Stimulated activated CD4-positive, alpha-beta T cell treated with anti-CD3 and anti-CD28 coated beads, TNF-alpha, amount 100 ng/mL, for 48 hours (primary cell): ENCODE data around the gene DNAJB2.
"Not testable (repeated sequence)": the region's sequence is repeated elsewhere in the genome, so short reads cannot be mapped to it uniquely, and the experiment has no call there.

Experiments used
- DNase-seq, 3 donors: peaks; one replicate each; pipeline ENCODE4 v3.0.0-alpha.2; 2020; ENCODE audit warnings: low read depth in 3 of 3

The DNAJB2 gene

DNA sequence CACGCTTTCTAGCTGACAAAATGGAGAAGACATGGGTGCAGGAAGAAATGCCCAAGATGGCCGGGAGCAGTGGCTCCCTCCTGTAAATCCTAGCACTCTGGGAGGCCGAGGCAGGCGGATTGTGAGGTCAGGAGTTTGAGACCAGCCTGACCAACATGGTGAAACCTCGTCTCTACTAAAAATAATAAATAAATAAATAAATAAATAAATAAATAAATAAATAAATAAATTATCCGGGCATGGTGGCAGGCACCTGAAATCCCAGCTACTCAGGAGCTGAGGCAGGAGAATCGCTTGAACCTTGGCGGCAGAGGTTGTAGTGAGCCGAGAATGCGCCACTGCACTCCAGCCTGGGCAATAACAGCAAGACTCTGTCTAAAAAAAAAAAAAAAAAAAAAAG is 20.2 kb upstream of the DNAJB2 start:
- not testable (repeated sequence) for DNase-seq

DNA sequence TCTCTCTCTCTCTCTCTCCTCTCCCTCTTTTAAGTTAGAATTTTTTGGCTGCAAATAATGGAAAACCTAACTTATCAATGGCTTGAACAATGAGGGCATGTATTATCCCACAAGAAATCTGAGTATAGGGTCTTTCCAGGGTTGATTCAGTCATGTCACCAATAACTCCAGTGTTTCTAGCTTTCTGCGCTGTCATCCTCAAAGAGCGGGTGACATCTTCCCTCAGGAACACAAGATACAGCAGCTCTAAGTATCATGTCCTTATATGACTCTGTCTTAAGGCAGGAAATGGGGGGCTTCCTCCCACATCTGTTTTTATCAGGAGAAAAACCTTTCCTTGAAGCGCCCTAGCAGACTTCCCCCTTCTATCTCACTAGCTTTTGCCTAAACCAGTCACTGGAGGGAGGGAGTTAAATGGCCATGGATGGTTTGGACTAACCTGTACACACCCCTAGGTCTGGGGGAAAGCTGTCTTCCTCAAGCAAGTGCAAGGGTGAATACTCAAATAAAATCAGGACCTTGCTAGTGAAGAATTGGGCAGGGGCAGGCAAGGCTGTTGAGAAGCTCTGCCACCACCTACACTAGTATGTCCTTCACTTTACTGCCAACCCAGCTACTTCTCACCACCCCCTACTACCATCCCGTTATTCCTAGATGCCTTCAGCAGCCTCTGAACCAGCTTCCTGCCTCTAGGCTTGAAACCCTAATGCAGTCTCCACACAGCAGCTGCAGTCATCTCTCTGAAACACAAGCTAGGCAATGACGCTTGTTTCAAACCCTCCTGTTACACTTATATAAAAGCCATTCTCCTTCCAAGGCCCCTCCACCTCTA is 17.9 kb upstream of the DNAJB2 start:
- DNase-seq, result no peak

DNA sequence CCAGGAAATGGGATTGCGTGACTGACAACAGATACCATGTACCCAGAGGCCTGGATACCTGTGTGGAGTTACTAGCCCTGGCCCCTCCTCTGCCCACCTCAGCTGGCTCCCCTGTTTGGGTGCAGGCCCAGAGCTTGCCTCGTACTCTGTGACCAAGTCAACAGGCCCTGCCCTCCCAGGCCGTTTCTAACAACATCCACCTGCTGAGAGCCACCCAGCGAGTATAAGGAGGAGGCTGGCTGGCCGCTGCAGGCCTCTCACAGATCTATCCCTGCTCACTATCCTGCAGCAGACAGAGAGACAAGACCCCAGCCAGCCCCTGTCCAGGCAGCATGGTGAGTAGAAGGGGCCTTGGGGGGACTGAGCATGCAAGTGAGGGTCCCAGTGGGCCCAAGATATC is 12.9 kb upstream of the DNAJB2 start:
- no peak for DNase-seq

DNA sequence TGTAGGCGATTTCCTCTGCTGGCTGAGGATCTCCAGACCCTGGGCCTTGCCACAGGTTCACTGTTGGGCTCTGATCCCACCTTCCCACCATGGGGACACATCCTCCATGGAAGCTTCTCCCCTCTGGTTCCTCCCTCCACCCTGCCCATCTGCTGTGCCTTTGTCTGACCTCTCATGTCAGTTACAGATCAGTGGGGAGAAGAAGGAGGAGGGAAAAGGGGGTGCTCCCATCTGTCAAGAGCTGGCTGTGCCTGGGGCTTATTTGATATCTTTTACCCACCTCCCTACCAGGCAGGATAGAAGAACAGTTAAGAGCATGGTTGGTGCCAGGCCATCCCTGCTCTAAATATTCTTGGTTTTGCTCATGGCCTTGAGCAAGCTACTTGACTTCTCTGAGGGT is 12.3 kb upstream of the DNAJB2 start:
- no peak for DNase-seq

DNA sequence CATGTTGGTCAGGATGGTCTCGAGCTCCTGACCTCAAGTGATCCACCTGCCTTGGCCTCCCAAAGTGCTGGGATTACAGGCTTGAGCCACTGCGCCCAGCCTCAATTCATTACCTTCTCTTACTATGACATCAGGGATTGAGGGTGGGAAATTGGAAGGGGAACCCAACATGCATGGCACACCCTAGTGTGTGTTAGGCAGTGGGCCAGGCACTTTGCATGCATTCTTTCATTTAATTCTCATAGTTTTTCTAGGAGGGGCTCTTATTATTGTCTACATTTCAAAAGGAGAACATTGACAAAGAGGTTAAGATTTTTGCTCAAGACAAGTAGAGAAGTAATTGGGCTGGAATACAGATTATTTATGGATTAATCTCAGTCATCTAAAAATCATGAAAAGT is 10.9 kb upstream of the DNAJB2 start:
- DNase-seq, result no peak

DNA sequence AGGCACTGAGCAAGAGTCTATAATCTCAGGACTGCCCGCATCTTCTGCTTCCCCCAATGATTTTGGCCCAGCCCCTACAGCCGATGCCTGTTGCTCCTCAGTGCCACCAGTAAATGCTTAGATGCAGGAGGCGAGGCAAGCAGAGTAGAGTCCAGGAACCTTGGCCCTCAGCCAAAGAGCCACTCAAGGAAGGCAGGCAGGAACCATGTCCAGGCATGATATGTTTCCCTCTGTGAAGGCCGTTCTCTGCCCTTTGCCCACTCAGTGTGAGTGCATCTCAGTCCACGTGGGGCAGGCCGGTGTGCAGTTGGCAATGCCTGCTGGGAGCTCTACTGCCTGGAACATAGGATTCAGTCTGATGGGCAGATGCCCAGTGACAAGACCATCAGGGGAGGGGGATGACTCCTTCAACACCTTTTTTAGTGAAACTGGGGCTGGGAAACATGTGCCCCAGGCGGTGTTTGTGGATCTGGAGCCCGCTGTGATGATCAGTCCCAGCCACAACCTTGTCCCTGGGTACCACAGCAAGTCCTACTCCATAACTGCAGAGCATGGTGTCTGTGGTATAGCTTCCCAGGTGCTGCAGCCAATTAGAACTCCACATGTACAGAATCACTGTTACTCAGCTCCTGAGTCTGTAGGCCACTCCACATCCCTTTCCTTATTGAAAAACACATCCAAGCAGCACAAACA is 9.7 kb upstream of the DNAJB2 start:
- DNase-seq, result no peak

DNA sequence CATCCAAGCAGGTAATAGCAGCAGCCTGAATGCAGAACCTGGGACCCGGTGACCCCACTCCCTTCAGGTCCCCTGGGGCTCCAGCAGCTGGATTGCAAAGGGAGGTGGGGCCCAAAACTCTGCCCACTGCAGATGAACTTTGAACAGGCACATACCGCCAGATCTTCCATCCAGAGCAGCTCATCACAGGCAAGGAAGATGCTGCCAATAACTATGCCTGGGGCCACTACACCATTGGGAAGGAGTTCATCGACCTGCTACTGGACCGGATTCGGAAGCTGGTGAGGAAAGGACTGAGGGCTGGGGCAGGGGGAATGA is 9.2 kb upstream of the DNAJB2 start:
- DNase-seq, result no peak

DNA sequence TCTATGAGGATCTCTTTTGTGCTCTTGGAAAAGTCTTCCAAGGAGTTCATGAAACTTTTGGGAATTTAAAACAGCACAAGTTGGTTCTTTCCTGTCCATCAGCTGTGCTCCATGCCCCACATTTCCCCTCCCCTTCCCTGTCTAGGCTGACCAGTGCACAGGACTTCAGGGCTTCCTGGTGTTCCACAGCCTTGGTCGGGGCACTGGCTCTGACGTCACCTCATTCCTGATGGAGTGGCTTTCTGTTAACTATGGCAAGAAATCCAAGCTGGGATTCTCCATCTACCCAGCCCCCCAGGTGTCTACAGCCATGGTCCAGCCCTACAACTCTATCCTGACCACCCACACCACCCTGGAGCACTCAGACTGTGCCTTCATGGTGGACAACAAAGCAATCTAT is 8.1 kb upstream of the DNAJB2 start:
- DNase-seq, result no peak

DNA sequence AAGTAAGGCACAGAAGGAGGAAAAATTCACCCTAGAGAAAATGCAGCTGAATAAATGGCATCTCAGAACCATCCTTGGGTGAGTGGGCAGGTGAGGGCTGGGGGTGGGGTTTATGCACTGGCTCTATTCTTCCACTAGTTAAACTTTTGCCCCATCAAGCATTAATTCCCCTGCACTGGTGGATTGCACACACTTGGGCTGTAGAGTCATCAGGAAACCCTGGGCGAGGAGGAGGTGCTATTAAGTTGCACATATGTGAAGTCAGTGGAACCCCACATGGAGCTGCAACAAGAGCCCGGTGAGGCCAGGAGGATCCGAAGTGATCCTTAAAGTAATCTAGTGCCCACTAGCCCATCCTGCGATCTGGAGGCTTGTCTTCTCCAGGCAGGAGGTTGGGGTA is 6.8 kb upstream of the DNAJB2 start:
- DNase-seq, result no peak

DNA sequence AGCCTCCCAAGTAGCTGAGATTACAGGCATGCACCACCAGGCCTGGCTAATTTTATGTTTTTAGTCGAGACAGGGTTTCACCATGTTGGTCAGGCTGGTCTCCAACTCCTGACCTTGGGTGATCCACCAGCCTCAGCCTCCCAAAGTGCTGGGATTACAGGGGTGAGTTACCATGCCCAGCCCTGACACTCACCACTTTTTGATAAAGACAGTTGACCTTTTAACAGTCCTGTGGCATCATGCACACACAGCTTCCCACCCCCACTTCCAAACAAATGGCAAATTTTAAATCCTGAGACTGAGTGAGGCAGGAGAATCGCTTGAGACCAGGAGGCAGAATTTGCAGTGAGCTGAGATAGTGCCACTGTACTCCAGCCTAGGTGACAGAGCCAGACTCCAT is 6.2 kb upstream of the DNAJB2 start:
- DNase-seq, result no peak

DNA sequence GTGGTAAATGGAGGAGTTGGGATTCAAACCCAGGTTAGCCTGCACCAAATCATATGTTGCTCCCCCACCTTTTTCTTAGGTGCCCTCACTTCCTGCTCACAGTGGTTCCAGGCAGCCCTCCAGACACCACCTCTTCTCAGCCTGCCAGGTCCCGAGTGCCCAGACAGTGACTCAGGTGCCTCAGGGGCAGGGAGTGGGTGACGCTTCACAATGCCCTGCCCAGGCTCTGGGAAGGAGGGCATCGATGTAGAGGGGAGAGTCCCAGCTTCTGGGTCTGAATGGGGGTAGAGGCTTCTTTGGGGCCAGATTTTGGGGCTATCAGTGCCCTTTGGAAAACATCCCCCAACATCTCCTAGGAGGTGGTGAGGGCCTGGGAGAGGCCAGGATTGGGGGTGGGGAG is 5.2 kb upstream of the DNAJB2 start:
- DNase-seq, result no peak

DNA sequence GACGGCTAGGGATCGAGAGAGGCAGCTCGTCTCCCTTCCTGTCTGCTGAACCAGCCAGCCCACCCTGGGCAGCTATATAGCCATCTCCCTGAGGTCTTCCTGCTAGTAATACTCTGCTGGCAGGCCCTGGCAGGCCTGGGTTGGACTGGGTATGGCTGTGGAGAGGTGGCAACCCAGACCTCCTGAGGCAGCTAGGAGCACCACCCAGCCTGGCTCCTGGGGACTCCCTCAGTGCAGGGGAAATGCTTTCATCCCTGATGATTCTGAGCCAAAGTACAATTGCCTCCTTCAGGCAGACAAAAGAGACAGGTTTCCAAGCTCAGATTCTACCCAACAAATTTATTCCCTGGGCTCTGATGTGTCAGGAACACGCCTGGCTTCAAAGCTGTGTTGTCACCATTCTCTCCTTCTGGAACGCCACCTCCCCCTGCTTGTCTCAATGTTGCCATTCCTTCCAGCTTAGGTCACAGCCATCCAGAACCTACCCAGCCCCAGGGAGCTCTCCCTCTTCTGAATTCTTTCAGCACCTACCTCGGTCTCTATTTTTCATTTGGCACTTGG is 4.7 kb upstream of the DNAJB2 start:
- DNase-seq, result no peak

DNA sequence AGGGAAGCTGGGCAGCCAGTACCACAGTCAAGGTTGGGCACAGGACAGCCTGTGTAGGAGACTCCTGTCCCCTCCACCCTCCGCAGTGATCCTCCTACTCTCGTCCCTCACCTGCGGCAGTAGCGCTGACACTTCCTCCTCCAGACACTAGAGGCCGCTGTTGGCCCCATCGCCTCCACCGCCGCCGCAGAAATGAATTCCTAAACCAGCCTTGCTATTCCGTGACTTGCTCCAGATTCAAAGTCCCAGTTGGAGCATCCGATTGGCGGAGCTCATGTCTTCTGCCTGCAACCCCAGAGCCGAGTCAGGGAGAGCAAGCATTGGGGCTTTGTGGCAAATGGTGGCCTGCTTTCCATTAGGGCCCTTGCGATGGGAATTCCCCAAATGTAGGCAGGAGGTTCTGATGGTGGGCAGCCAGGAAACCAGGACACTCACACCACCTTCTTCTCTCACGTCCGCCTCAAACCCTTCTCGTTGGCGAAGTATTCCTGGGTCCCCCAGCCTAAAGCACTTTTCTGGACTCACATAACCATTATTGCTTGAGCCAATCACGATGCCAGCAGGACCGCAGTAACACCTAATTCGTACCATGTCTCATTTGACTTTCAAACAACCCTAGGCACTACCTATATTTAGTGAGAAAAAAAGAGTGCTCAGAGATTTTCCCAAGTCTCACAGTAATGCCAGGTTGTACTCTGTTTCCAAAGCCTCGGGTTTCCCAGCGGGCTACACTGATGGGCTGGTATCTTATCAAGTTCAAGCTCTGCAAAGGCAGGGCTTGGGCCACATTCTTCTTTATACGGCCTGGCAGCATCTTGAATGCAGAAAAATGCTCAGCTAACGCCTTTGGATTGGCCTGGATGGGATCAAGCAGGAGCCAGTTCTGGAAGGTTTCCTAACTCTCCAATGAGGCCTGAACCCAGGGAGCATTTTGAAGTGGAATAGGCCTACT is 1.2 kb upstream of the DNAJB2 start:
- DNase-seq, result peak; percentile 53 to 65 (median 63)

DNA sequence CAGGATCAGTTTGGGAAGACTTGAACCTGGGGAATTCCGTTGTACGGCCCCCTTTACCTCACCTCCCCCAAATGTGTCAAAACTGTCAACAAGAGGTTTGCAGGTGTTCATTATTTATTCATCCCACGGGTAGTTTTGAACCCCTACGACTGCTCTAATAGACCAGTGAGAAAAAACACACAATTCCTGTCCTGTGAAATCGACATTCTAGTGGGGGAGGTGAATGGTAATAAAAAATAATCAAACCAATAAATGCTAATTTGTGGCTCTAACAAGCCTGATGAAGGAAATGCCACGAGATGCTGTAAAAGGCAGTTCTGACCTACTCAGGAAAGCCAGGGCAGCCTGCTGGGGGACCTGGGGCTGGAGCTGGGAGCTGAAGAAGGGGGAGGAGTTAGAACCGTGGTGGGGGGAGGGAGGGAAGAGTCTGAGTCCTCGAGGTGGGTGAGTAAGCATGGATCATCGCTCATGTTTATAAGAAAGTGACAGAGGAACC is 463 bp upstream of the DNAJB2 start:
- DNase-seq, result no peak

DNA sequence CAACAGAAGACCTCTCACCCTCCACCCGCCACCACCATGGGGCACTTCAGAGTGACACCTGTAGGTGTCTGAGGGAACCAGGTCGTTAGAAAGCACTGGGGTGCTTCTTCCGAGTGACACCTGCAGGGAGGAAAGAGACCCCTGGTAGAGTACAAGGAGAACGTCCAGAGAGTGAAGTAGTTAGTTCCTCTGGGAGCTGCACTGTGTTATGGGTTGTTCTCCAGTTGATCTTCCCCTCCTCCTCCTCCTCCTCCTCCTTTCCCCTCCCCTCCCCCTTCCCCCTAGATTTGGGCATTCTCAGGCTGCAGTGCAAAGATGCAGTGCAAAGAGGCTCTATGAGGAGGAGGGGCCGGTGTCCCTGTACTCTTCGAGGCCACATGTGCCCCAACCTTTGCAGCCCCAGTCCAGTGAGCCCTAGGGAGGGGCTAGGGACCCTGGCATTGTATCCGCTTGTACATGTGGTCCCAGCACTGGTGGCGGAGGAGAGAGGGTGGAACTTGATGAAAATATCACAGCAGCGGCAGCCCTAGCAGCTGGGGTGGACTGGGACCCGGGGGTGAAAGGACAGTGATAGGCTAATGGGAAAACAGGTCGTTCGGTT is 850 bp downstream of the DNAJB2 start:
- DNase-seq, result no peak

DNA sequence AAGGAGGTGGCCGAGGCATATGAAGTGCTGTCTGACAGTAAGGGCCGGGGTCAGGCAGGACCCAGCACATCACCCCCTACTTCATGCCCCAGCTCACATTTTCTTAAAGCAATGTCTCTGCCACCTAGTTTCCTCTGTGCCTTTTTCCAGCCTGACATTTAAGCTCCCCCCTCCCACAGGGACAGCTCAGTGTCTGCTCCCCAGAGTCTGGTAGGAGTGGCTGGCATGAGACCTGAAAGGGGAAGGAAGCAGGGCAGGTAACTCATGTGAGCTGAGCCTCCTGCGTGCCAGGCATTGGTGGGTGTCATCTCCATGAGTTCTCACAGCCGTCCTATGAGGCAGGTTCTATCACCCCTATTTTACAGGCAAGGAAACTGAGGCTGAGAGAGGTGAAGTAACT is 1.5 kb downstream of the DNAJB2 start:
- no peak for DNase-seq

DNA sequence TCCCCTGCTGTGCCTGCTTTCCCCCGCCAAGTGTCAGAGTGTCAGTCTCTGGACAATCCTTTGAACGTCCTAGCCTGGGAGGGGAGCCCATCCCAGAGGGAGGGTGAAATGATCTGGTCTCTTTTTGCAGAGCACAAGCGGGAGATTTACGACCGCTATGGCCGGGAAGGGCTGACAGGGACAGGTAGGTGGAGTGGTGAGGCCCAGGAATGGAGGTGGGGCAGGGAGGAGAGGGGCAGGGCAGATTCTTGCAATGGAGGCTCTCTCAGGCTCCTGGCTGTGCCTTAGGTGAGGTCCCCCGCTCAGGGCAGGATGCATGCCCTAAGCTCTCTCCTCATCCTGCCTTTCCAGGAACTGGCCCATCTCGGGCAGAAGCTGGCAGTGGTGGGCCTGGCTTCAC is 2.4 kb downstream of the DNAJB2 start:
- DNase-seq, result no peak

DNA sequence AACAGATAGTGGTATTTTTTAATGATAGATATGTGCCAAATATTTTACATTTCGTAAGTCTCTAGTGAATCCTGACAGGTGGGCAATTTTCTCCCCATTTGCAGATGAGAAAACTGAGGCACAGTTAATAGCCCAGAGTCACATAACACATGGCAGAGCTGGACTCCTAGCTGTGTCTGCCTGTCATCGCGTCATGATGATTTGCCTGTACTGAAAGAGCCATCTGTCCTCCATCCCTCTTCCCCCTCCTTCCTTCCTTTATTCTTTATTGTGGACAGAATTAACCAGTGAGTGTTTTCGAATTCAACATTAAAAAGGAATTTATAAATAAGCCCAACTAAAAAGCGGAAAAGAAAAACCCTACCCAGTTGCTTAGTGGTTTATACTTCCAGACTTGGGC is 3.2 kb downstream of the DNAJB2 start:
- no peak for DNase-seq

DNA sequence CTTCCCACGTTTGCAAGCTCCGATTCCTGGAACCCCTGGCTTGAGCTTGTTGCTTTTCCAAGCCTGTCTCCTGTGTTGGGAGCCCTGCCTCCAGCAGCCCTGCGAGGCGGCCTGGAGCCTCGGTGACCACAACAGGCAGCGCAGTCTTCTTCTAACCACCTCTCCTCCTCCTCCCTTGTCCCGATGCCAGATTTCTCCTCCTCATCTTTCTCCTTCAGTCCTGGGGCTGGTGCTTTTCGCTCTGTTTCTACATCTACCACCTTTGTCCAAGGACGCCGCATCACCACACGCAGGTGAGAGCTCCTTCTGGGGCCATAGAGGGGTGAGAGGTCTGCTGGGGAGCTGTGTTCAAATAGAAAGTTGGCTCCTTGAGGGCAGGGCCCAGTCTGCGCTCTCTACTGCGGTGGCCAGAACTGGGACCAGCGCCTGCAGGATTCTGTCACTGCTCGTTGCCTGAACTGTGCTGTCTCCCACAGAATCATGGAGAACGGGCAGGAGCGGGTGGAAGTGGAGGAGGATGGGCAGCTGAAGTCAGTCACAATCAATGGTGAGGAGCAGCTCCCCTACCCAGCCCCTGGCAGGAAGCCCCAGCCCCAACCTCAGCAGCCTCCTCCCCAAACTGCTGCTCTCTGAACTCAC is 3.9 kb downstream of the DNAJB2 start:
- DNase-seq, result no peak

DNA sequence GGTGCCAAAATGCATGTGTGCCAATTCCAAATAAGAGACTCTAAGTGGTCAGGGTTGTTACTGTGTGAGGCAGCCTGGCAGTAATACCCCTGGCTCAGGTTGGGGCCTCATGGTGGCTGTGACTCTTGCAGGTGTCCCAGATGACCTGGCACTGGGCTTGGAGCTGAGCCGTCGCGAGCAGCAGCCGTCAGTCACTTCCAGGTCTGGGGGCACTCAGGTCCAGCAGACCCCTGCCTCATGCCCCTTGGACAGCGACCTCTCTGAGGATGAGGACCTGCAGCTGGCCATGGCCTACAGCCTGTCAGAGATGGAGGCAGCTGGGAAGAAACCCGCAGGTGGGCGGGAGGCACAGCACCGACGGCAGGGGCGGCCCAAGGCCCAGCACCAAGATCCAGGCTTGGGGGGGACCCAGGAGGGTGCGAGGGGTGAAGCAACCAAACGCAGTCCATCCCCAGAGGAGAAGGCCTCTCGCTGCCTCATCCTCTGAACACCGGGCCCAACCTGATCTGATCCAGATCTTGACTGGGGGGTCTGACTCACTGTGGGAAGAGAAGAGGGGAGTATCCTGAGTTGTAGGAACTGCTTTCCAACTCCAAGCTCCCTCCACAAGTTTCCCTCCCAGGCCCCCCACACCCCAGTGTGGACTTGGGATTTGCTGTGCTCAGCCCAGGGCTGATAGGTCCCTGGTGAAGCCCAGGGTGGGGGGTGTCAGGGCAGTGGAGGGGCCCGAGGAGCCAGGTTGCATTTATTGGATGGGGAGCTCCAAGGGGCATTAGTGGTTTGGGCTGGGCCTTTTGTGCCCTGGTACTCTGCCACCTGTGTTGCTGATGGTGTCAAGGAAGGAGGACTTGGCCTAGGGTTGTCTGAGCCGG is 5.6 kb downstream of the DNAJB2 start:
- DNase-seq, result no peak
